Right lobe of liver (tissue), 6 donors: ENCODE measurements around the gene SSX4. TPM values are rescaled to one million over a fixed set of nuclear protein-coding genes. Genes with fewer than 3 reads are reported as not detected.
"Not testable (repeated sequence)": the region's sequence is repeated elsewhere in the genome, so short reads cannot be mapped to it uniquely, and the experiment has no call there.

Experiments used
- ATAC-seq, 4 donors: fragments of 200-7000 bp; cut with Tn5 transposase; one replicate each; pipeline ENCODE4 v1.9.1; 2020; ENCODE audit warnings: mild to moderate bottlenecking in 4 of 4, moderate library complexity in 4 of 4
- DNase-seq, 3 donors: peaks; one replicate each; pipeline ENCODE4 v3.0.0-alpha.2; 2020
- H3K27ac ChIP-seq, 3 donors: fragments of 200-600 bp; one replicate each; pipeline ENCODE4 v1.8.0; 2022
- H3K27me3 ChIP-seq, 2 donors: fragments of 200-600 bp; one replicate each; pipeline ENCODE4 v1.8.0; 2022
- H3K36me3 ChIP-seq, 4 donors: fragments of 200-600 bp; sonication (generic) in 1 of 4; one replicate each; pipeline versions ENCODE4 v1.5.1 to v1.8.0; 2017 to 2022; ENCODE audit warnings: control low read depth in 1 of 4
- H3K4me1 ChIP-seq, 4 donors: fragments of 200-600 bp; sonication (generic) in 1 of 4; one replicate each; pipeline versions ENCODE4 v1.5.1 to v1.8.0; 2017 to 2022; ENCODE audit warnings: control low read depth in 1 of 4
- H3K4me3 ChIP-seq, 3 donors: fragments of 200-600 bp; one replicate each; pipeline ENCODE4 v1.8.0; 2022
- H3K9me3 ChIP-seq, 4 donors: fragments of 200-600 bp; sonication (generic) in 1 of 4; one replicate each; pipeline versions ENCODE4 v1.5.1 to v1.8.0; 2017 to 2022; ENCODE audit warnings: control low read depth in 1 of 4
- WGBS: methylation state at CpG from one replicate; pipeline ENCODE4 v1.1.6; 2018; ENCODE audit warnings: low coverage, low lambda C conversion rate; ENCODE audit not compliant: insufficient coverage; ENCODE audit errors: missing lambda C conversion rate; 5-methylcytosine and 5-hydroxymethylcytosine counted together
- intact Hi-C, 2 donors: fragments of 100-400 bp; cut with DNase I; formaldehyde crosslinking; loops; one replicate each; pipeline versions ENCODE4 v1.11.2 to v1.14.1; 2022
- small RNA-seq, 2 experiments: library from RNA; depleted of rRNA; stranded (forward); fragments of <200 nt; gene quantifications; one replicate each; pipeline ENCODE3, GENCODE V24; 2016
- total RNA-seq, 6 experiments: library from RNA; depleted of rRNA in 2 of 6; stranded (reverse); fragments of >200 nt in 2 of 6; fragmentation: NEBNext Ultra II Directional in 3 of 6; extraction: Animal tissue kit (Norgen Biotek cat#: 25700) in 3 of 6; gene quantifications; one replicate each; pipeline versions ENCODE4 v1.1.0 to v1.2.4, GENCODE V29; 2016 to 2023
- donor health status: DM: no; HTN: yes; CAD: no.
- donor health status: DM: no; HTN: no; CAD: no.
- donor health status: DM: no; HTN: no; CAD: no.
- donor health status: DM: no; HTN: yes; CAD: no.
- donor health status: DM: no; HTN: yes; CAD: no.

Gene SSX4
- total RNA-seq, 6 experiments from 2014 or later, result not detected

GRCh38 chrX:48427027-48427716 is 43.8 kb downstream of the SSX4 start:
- WGBS, result no CpG with 5 or more reads among the region's 12 CpGs
- H3K4me3 ChIP-seq, H3K9me3 ChIP-seq, intact Hi-C loops, DNase-seq, H3K27me3 ChIP-seq, H3K4me1 ChIP-seq, ATAC-seq, H3K27ac ChIP-seq, H3K36me3 ChIP-seq: not testable (repeated sequence)

DNA sequence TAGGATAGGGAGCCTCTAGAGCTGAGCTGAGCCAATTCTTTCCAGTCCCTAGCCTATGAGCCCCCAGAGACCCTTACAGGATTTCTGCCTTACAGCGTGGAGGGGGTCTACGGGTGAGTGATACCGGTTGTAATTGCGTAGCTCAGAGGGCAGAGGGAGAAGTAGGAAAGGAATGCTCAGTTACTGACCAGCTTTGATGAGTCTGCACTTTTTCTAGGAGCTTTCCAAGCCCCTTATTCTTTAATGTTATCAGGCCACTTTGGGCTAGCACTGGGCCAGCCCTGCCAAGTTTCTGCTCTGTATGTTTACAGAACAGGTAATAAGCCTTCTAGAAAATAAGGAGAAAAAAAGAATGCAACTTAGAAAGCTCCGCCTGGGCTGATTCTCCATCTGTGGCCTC is 46.3 kb downstream of the SSX4 start:
- 60% methylated on average over 4 of the region's 5 CpGs for WGBS
- H3K36me3 ChIP-seq, H3K27ac ChIP-seq, DNase-seq, H3K9me3 ChIP-seq, H3K4me1 ChIP-seq, H3K27me3 ChIP-seq, H3K4me3 ChIP-seq, ATAC-seq, intact Hi-C loops: not testable (repeated sequence)

DNA sequence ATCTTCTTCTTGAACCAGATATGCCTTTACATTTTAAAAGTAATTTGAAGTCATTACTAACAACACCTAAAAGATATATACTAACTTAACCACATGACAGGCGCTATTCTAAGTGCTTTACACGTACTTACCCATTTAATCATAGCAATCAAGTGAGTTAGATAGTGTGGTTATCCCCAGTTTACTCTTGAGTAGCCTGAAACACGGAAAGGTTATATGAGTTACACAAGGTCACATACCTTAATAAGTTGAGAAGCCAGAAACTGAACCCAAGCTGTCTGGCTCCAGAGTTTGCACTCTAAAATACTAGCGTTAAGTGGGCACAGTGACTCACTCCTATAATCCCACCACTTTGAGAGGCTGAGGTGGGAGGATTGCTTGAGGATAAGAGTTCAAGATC is 46.8 kb downstream of the SSX4 start:
- H3K27me3 ChIP-seq, H3K9me3 ChIP-seq, H3K4me3 ChIP-seq, H3K4me1 ChIP-seq, ATAC-seq, H3K36me3 ChIP-seq, H3K27ac ChIP-seq, DNase-seq, intact Hi-C loops: not testable (repeated sequence)
- 23% methylated on average over 4 of the region's 4 CpGs for WGBS

GRCh38 chrX:48433713-48434112 is 50.4 kb downstream of the SSX4 start:
- H3K27me3 ChIP-seq, H3K4me1 ChIP-seq, H3K36me3 ChIP-seq, intact Hi-C loops, H3K4me3 ChIP-seq, H3K27ac ChIP-seq, ATAC-seq, DNase-seq, H3K9me3 ChIP-seq: not testable (repeated sequence)
- 20% methylated on average over 1 of the region's 13 CpGs for WGBS

Small RNAs within 50 kb of the gene (small RNA-seq; reads per million reads assigned to genes)
- 0 reads per million in 2 experiments for gene AL606490.4
- gene AL606490.7, result 0 reads per million in 2 experiments
- gene AL606490.9, result 0 reads per million in 2 experiments

Other genes with a start within 250 kb of the SSX4 start
- not detected for gene SSX5, start 186.7 kb upstream of the SSX4 start, total RNA-seq
- gene SSX1, start 128.1 kb upstream of the SSX4 start, total RNA-seq, result not detected
- not detected for gene SSX3, start 26.8 kb upstream of the SSX4 start, total RNA-seq
- not detected for gene SSX4B, start 28.4 kb downstream of the SSX4 start, total RNA-seq
- gene SLC38A5, start 86.7 kb downstream of the SSX4 start, total RNA-seq, result 1 to 10 TPM in 1 of 6 experiments, under 1 TPM in 4, not detected in 1; 0.22 to 1.4 (median 0.37) TPM
- gene FTSJ1, start 92.7 kb downstream of the SSX4 start, total RNA-seq, result 10 to 100 TPM in 5 of 6 experiments, 1 to 10 TPM in 1; 9.9 to 30.4 (median 12.5) TPM
- 1 to 10 TPM; 1.7 to 6.1 (median 1.9) TPM for gene PORCN, start 125.5 kb downstream of the SSX4 start, total RNA-seq
- gene EBP, start 138.3 kb downstream of the SSX4 start, total RNA-seq, result 100 to 1,000 TPM; 150 to 276 (median 225) TPM
- gene TBC1D25, start 156.2 kb downstream of the SSX4 start, total RNA-seq, result 1 to 10 TPM; 4.3 to 7.5 (median 5.6) TPM
- gene RBM3, start 190.9 kb downstream of the SSX4 start, total RNA-seq, result 10 to 100 TPM; 14.7 to 69.0 (median 57.7) TPM
- gene WDR13, start 214.0 kb downstream of the SSX4 start, total RNA-seq, result 100 to 1,000 TPM in 2 of 6 experiments, 10 to 100 TPM in 4; 46.5 to 193 (median 80.8) TPM